ENCODE measurements around the gene PLEKHO2.
A peak's percentile ranks its signal among the peaks of the same experiment; 100 is the strongest.

DNA sequence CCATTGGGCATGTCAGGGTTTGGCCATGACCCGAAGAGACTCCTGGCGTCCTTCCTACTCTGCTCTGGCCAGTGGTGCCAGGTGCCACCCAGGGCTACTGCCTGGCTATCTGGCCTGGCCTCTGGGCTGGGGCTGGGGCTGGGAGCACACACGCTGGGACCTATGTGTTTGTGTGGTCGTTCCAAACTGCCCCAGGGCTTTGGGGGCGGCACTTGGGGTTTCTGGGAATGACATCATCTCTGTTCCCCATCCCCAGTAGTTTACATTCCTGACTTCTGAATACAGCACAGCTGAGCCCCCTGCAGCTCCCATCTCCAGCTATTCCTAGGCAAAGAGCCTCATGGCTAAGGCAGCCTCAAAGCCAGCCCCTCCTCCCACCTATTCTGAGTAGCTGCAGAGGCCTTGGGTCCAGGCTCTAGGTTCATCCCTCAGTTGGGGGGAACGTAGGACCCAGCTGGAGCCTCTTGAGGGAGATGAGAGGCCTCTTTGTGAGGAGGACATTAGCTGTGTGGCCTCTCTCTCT lies 24.3 kb downstream of the PLEKHO2 start:
- TF ChIP-seq POLR2AphosphoS5 (IDR thresholded peaks at IDR 0.05) (peak; percentile 57 to 84 (median 81)), CTCF (IDR thresholded peaks at IDR 0.05 in 8 of 11, conservative IDR thresholded peaks at IDR 0.05 in 3 of 11) (no peak)
